ENCODE data around the gene MS4A6A.
A peak's percentile ranks its signal among the peaks of the same experiment; 100 is the strongest.
"Not testable (repeated sequence)": the region's sequence is repeated elsewhere in the genome, so short reads cannot be mapped to it uniquely, and the experiment has no call there.

The MS4A6A gene

GRCh38 chr11:60168306-60168705 lies 14.6 kb downstream of the MS4A6A start:
- intact Hi-C loops (cut with micrococcal nuclease) = loop anchor here (10.0 kb wide), 1 partner anchor 456 kb away; no protein-coding TSS in a partner anchor
- Mint-ChIP-seq H3K27ac (peak overlapping the region; percentile 55), H3K9me3 (no peaks in the 10 kb centered on the region), H3K4me1 (ENCODE audit: low read depth) (peaks cover 58% of the 10 kb centered on the region), H3K4me3 (no peak overlapping the region), H3K36me3 (ENCODE audit: low read depth) (peaks cover 76% of the 10 kb centered on the region), H3K27me3 (no peaks in the 10 kb centered on the region)

GRCh38 chr11:60165951-60166350 lies 16.9 kb downstream of the MS4A6A start:
- H3K4me1 Mint-ChIP-seq (ENCODE audit: low read depth) = peaks cover 37% of the 10 kb centered on the region
- intact Hi-C loops (cut with micrococcal nuclease) = loop anchor here (10.0 kb wide), 1 partner anchor 459 kb away; no protein-coding TSS in a partner anchor
- peaks cover 53% of the 10 kb centered on the region for H3K36me3 Mint-ChIP-seq (ENCODE audit: low read depth)
- no peaks in the 10 kb centered on the region for H3K9me3 Mint-ChIP-seq
- H3K27me3 Mint-ChIP-seq = no peaks in the 10 kb centered on the region
- no peak overlapping the region for H3K27ac Mint-ChIP-seq
- no peak overlapping the region for H3K4me3 Mint-ChIP-seq

- peaks cover 50% of the 10 kb centered on the region for H3K36me3 Mint-ChIP-seq (ENCODE audit: low read depth)
- peaks cover 33% of the 10 kb centered on the region for H3K4me1 Mint-ChIP-seq (ENCODE audit: low read depth)
- H3K27me3 Mint-ChIP-seq = no peaks in the 10 kb centered on the region
- no peaks in the 10 kb centered on the region for H3K9me3 Mint-ChIP-seq
- H3K4me3 Mint-ChIP-seq = no peak overlapping the region
- H3K27ac Mint-ChIP-seq = no peak overlapping the region
- intact Hi-C loops (cut with micrococcal nuclease) = loop anchor here (10.0 kb wide), 1 partner anchor 459 kb away; no protein-coding TSS in a partner anchor
These were observed 17.3 kb downstream of the MS4A6A start for GRCh38 chr11:60165538-60165937.

GRCh38 chr11:60164550-60165075 lies 18.3 kb downstream of the MS4A6A start:
- no peaks in the 10 kb centered on the region for H3K9me3 Mint-ChIP-seq
- no peak overlapping the region for H3K4me3 Mint-ChIP-seq
- H3K36me3 Mint-ChIP-seq (ENCODE audit: low read depth) = peaks cover 50% of the 10 kb centered on the region
- no peaks in the 10 kb centered on the region for H3K27me3 Mint-ChIP-seq
- no peak overlapping the region for H3K27ac Mint-ChIP-seq
- intact Hi-C loops (cut with micrococcal nuclease) = loop anchor here (10.0 kb wide), 1 partner anchor 460 kb away; no protein-coding TSS in a partner anchor
- H3K4me1 Mint-ChIP-seq (ENCODE audit: low read depth) = peaks cover 23% of the 10 kb centered on the region

GRCh38 chr11:60161766-60162165 lies 21.1 kb downstream of the MS4A6A start:
- intact Hi-C loops (cut with micrococcal nuclease) = loop anchor here (10.0 kb wide), 1 partner anchor 463 kb away; no protein-coding TSS in a partner anchor
- no peak overlapping the region for H3K27ac Mint-ChIP-seq
- H3K4me1 Mint-ChIP-seq (ENCODE audit: low read depth) = peaks cover under 1% of the 10 kb centered on the region
- H3K4me3 Mint-ChIP-seq = no peak overlapping the region
- H3K27me3 Mint-ChIP-seq = no peaks in the 10 kb centered on the region
- H3K9me3 Mint-ChIP-seq = no peaks in the 10 kb centered on the region
- peaks cover 46% of the 10 kb centered on the region for H3K36me3 Mint-ChIP-seq (ENCODE audit: low read depth)

- no peaks in the 10 kb centered on the region for H3K27me3 Mint-ChIP-seq
These were observed 21.8 kb downstream of the MS4A6A start for GRCh38 chr11:60161107-60161506.

GRCh38 chr11:60159868-60160267 lies 23.0 kb downstream of the MS4A6A start:
- Mint-ChIP-seq H3K27me3 (no peaks in the 10 kb centered on the region), H3K4me3 (no peak overlapping the region), H3K36me3 (ENCODE audit: low read depth) (peaks cover 42% of the 10 kb centered on the region), H3K9me3 (no peaks in the 10 kb centered on the region), H3K4me1 (ENCODE audit: low read depth) (peaks cover 6% of the 10 kb centered on the region), H3K27ac (no peak overlapping the region)
- intact Hi-C loops (cut with micrococcal nuclease) = loop anchor here (10.0 kb wide), 1 partner anchor 465 kb away; no protein-coding TSS in a partner anchor

More at GRCh38 chr11:60161107-60161506, 21.8 kb downstream of the MS4A6A start:
- H3K9me3 Mint-ChIP-seq = no peaks in the 10 kb centered on the region
- no peak overlapping the region for H3K27ac Mint-ChIP-seq
- peaks cover 3% of the 10 kb centered on the region for H3K4me1 Mint-ChIP-seq (ENCODE audit: low read depth)
- no peak overlapping the region for H3K4me3 Mint-ChIP-seq
- peaks cover 46% of the 10 kb centered on the region for H3K36me3 Mint-ChIP-seq (ENCODE audit: low read depth)
- intact Hi-C loops (cut with micrococcal nuclease) = loop anchor here (10.0 kb wide), 1 partner anchor 464 kb away; no protein-coding TSS in a partner anchor

- Mint-ChIP-seq H3K36me3 (ENCODE audit: low read depth) (peaks cover 36% of the 10 kb centered on the region), H3K27me3 (no peaks in the 10 kb centered on the region), H3K4me3 (no peak overlapping the region), H3K27ac (no peak overlapping the region), H3K4me1 (ENCODE audit: low read depth) (peaks cover 6% of the 10 kb centered on the region), H3K9me3 (no peaks in the 10 kb centered on the region)
- intact Hi-C loops (cut with micrococcal nuclease) = no loop called here
These were observed 23.6 kb downstream of the MS4A6A start for GRCh38 chr11:60159284-60159683.

GRCh38 chr11:60158636-60159035 lies 24.2 kb downstream of the MS4A6A start:
- Mint-ChIP-seq H3K27me3 (no peaks in the 10 kb centered on the region), H3K27ac (no peak overlapping the region), H3K9me3 (no peaks in the 10 kb centered on the region), H3K36me3 (ENCODE audit: low read depth) (peaks cover 30% of the 10 kb centered on the region), H3K4me3 (no peak overlapping the region), H3K4me1 (ENCODE audit: low read depth) (peaks cover 6% of the 10 kb centered on the region)
- intact Hi-C loops (cut with micrococcal nuclease) = no loop called here

GRCh38 chr11:60155931-60156330 lies 27.0 kb downstream of the MS4A6A start:
- Mint-ChIP-seq H3K27ac (no peak overlapping the region), H3K4me3 (no peak overlapping the region), H3K27me3 (no peaks in the 10 kb centered on the region), H3K9me3 (no peaks in the 10 kb centered on the region), H3K36me3 (ENCODE audit: low read depth) (peaks cover 27% of the 10 kb centered on the region), H3K4me1 (ENCODE audit: low read depth) (peaks cover 18% of the 10 kb centered on the region)
- intact Hi-C loops (cut with micrococcal nuclease) = no loop called here

- H3K36me3 Mint-ChIP-seq (ENCODE audit: low read depth); H3K27me3 Mint-ChIP-seq; H3K4me3 Mint-ChIP-seq; H3K9me3 Mint-ChIP-seq; intact Hi-C loops (cut with micrococcal nuclease): not testable (repeated sequence)
- peak overlapping the region; percentile 51 for H3K27ac Mint-ChIP-seq
- H3K4me1 Mint-ChIP-seq (ENCODE audit: low read depth) = peaks cover 18% of the 10 kb centered on the region
These were observed 30.2 kb downstream of the MS4A6A start for GRCh38 chr11:60152727-60153126.

- Mint-ChIP-seq H3K27ac (no peak overlapping the region), H3K9me3 (no peaks in the 10 kb centered on the region), H3K27me3 (no peaks in the 10 kb centered on the region), H3K4me1 (ENCODE audit: low read depth) (peaks cover 12% of the 10 kb centered on the region), H3K36me3 (ENCODE audit: low read depth) (no peaks in the 10 kb centered on the region), H3K4me3 (no peak overlapping the region)
- intact Hi-C loops (cut with micrococcal nuclease) = no loop called here
These were observed 32.6 kb downstream of the MS4A6A start for GRCh38 chr11:60150279-60150678.

- H3K27ac Mint-ChIP-seq = no peak overlapping the region
- no peak overlapping the region for H3K4me3 Mint-ChIP-seq
- no peaks in the 10 kb centered on the region for H3K4me1 Mint-ChIP-seq (ENCODE audit: low read depth)
- no peaks in the 10 kb centered on the region for H3K36me3 Mint-ChIP-seq (ENCODE audit: low read depth)
- H3K9me3 Mint-ChIP-seq = no peaks in the 10 kb centered on the region
- no peaks in the 10 kb centered on the region for H3K27me3 Mint-ChIP-seq
- intact Hi-C loops (cut with micrococcal nuclease) = no loop called here
These were observed 37.2 kb downstream of the MS4A6A start for GRCh38 chr11:60145677-60146076.

GRCh38 chr11:60143768-60144167 lies 39.1 kb downstream of the MS4A6A start:
- Mint-ChIP-seq H3K36me3 (ENCODE audit: low read depth) (no peaks in the 10 kb centered on the region), H3K27ac (no peak overlapping the region), H3K4me3 (no peak overlapping the region), H3K4me1 (ENCODE audit: low read depth) (no peaks in the 10 kb centered on the region), H3K9me3 (no peaks in the 10 kb centered on the region), H3K27me3 (no peaks in the 10 kb centered on the region)
- intact Hi-C loops (cut with micrococcal nuclease) = no loop called here

- Mint-ChIP-seq H3K9me3 (peaks cover 14% of the 10 kb centered on the region), H3K27ac (no peak overlapping the region), H3K36me3 (ENCODE audit: low read depth) (no peaks in the 10 kb centered on the region), H3K4me1 (ENCODE audit: low read depth) (no peaks in the 10 kb centered on the region), H3K27me3 (no peaks in the 10 kb centered on the region), H3K4me3 (no peak overlapping the region)
- intact Hi-C loops (cut with micrococcal nuclease) = no loop called here
These were observed 49.0 kb downstream of the MS4A6A start for GRCh38 chr11:60133917-60134316.

Measured in dendritic cell treated with granulocyte-macrophage colony-stimulating factor and Interleukin-4, amounts not matched to agents 40 ng/mL and 50 ng/mL, for 4 days (primary cell).